H1 (cell line): ENCODE results near the gene PID1. TPM values are rescaled to one million over a fixed set of nuclear protein-coding genes. Genes with fewer than 3 reads are reported as not detected.

Source experiments
- CTCF ChIA-PET: fragments of 300-600 bp; sonication (Branson Sonifier 250); formaldehyde crosslinking; loops from one replicate; lab custom pipeline; 2021; ENCODE audit not compliant: partially characterized antibody; lab: Charles Lee
- POLR2A ChIA-PET: fragments of 300-600 bp; sonication (Branson Sonifier 250); formaldehyde crosslinking; loops from one replicate; lab custom pipeline; 2021; ENCODE audit warnings: inconsistent platforms; ENCODE audit not compliant: partially characterized antibody; lab: Charles Lee
- DNase-seq, 2 experiments: peaks; one replicate each; pipeline versions ENCODE4 v3.0.0 to v3.0.0-alpha.2; 2010 to 2022; ENCODE audit warnings: low spot score in 2 of 2, low read depth in 1 of 2, mixed read lengths in 1 of 2
- FAIRE-seq: peaks from 2 replicates; lab custom pipeline; 2011; peaks lifted over from hg19 to GRCh38; lab: Jason Lieb, UNC
- H2AFZ ChIP-seq: 2 replicates; pipeline ENCODE4 v1.8.1; 2012; ENCODE audit warnings: low read length, inconsistent platforms
- H2AK5ac ChIP-seq: 2 replicates; pipeline ENCODE4 v1.6.1; 2013; ENCODE audit warnings: low read depth, low read length
- H2BK120ac ChIP-seq: replicated peaks from 2 replicates; pipeline ENCODE3; 2013; ENCODE audit warnings: low read depth, low read length, inconsistent platforms
- H2BK12ac ChIP-seq: 2 replicates; pipeline ENCODE4 v1.6.1; 2013; ENCODE audit warnings: low read depth, low read length
- H2BK15ac ChIP-seq: 2 replicates; pipeline ENCODE4 v1.6.1; 2013; ENCODE audit warnings: low read length
- H2BK20ac ChIP-seq: 2 replicates; pipeline ENCODE4 v1.6.1; 2013; ENCODE audit warnings: low read length
- H2BK5ac ChIP-seq: 2 replicates; pipeline ENCODE4 v1.6.1; 2013; ENCODE audit warnings: low read depth, low read length
- H3K14ac ChIP-seq: 2 replicates; pipeline ENCODE4 v1.6.1; 2013; ENCODE audit warnings: inconsistent platforms; ENCODE audit not compliant: insufficient read length
- H3K18ac ChIP-seq: 2 replicates; pipeline ENCODE4 v1.6.1; 2013; ENCODE audit warnings: low read length; ENCODE audit errors: extremely low read depth
- H3K23ac ChIP-seq: 2 replicates; pipeline ENCODE4 v1.6.1; 2013; ENCODE audit warnings: inconsistent platforms; ENCODE audit not compliant: insufficient read length
- H3K23me2 ChIP-seq: 2 replicates; pipeline ENCODE4 v1.6.1; 2013; ENCODE audit warnings: low read depth, low read length
- H3K27ac ChIP-seq: 2 replicates; pipeline ENCODE4 v1.6.1; 2011; ENCODE audit warnings: low read depth, low read length, inconsistent platforms
- H3K27me3 ChIP-seq, 4 experiments: replicated peaks in 1 of 4; 1 replicate in 1 of 4; 2 replicates in 3 of 4; pipeline versions ENCODE4 v1.6.1 to v1.8.1; 2011 to 2013; ENCODE audit warnings: low read length in 3 of 4, mild to moderate bottlenecking in 3 of 4, inconsistent platforms in 2 of 4, mixed read lengths in 2 of 4, moderate library complexity in 1 of 4; ENCODE audit not compliant: control insufficient read depth in 3 of 4, insufficient read depth in 3 of 4; ENCODE audit errors: extremely low read depth in 1 of 4
- H3K36me3 ChIP-seq, 4 experiments: 2 replicates each; pipeline versions ENCODE4 v1.6.1 to v1.8.1; 2011 to 2013; ENCODE audit warnings: mild to moderate bottlenecking in 4 of 4, low read length in 3 of 4, moderate library complexity in 2 of 4, control low read depth in 1 of 4, inconsistent platforms in 1 of 4; ENCODE audit not compliant: insufficient read depth in 4 of 4, control insufficient read depth in 2 of 4
- H3K4ac ChIP-seq: replicated peaks from 2 replicates; pipeline ENCODE3; 2013; ENCODE audit warnings: low read length, low read depth, mixed read lengths, inconsistent platforms; ENCODE audit not compliant: insufficient read length
- H3K4me1 ChIP-seq, 4 experiments: replicated peaks in 1 of 4; 1 replicate in 1 of 4; 2 replicates in 3 of 4; pipeline versions ENCODE4 v1.6.1 to v1.8.1; 2011 to 2013; ENCODE audit warnings: low read length in 3 of 4, inconsistent platforms in 2 of 4, mixed read lengths in 1 of 4; ENCODE audit not compliant: insufficient read depth in 4 of 4, control insufficient read depth in 3 of 4
- H3K4me2 ChIP-seq, 2 experiments: 2 replicates each; pipeline versions ENCODE4 v1.6.1 to v1.8.1; 2011 to 2013; ENCODE audit warnings: low read depth in 2 of 2, low read length in 2 of 2, control low read depth in 1 of 2, inconsistent platforms in 1 of 2, mild to moderate bottlenecking in 1 of 2; ENCODE audit not compliant: insufficient read depth in 1 of 2
- H3K4me3 ChIP-seq, 4 experiments: fragments of 200-600, 300-600 bp in 1 of 4; sonication (generic), shearing (Covaris generic), sonication (Bioruptor Twin) in 1 of 4; 2 replicates each; pipeline versions ENCODE4 v1.5.1 to v1.8.1; 2011 to 2016; ENCODE audit warnings: low read length in 4 of 4, low read depth in 3 of 4, control low read depth in 2 of 4, inconsistent platforms in 2 of 4, mild to moderate bottlenecking in 2 of 4, mixed read lengths in 1 of 4, moderate library complexity in 1 of 4; ENCODE audit not compliant: insufficient read depth in 2 of 4; ENCODE audit errors: extremely low read depth in 1 of 4
- H3K56ac ChIP-seq: replicated peaks from 2 replicates; pipeline ENCODE3; 2013; ENCODE audit warnings: low read depth, mild to moderate bottlenecking, mixed read lengths, low read length, inconsistent platforms; ENCODE audit not compliant: insufficient read length
- H3K79me1 ChIP-seq: 2 replicates; pipeline ENCODE4 v1.6.1; 2013; ENCODE audit warnings: low read depth, low read length, control low read depth
- H3K79me2 ChIP-seq, 2 experiments: 2 replicates each; pipeline versions ENCODE4 v1.6.1 to v1.8.1; 2012 to 2013; ENCODE audit warnings: low read length in 2 of 2, mild to moderate bottlenecking in 2 of 2, inconsistent platforms in 1 of 2; ENCODE audit not compliant: insufficient read depth in 2 of 2, control insufficient read depth in 1 of 2
- H3K9ac ChIP-seq, 4 experiments: replicated peaks in 1 of 4; 1 replicate in 1 of 4; 2 replicates in 3 of 4; pipeline versions ENCODE4 v1.6.1 to v1.8.1; 2011 to 2013; ENCODE audit warnings: low read depth in 3 of 4, low read length in 3 of 4, control low read depth in 2 of 4, mild to moderate bottlenecking in 2 of 4, moderate library complexity in 2 of 4, inconsistent platforms in 1 of 4; ENCODE audit errors: extremely low read depth in 1 of 4
- H3K9me3 ChIP-seq, 2 experiments: 2 replicates each; pipeline versions ENCODE4 v1.6.1 to v1.8.1; 2012 to 2013; ENCODE audit warnings: mild to moderate bottlenecking in 2 of 2, moderate library complexity in 2 of 2, control low read depth in 1 of 2, inconsistent platforms in 1 of 2, low read depth in 1 of 2, low read length in 1 of 2, mixed read lengths in 1 of 2; ENCODE audit not compliant: insufficient read depth in 2 of 2
- H4K20me1 ChIP-seq, 2 experiments: replicated peaks in 1 of 2; 2 replicates each; pipeline versions ENCODE3 to v1.8.1; 2011 to 2013; ENCODE audit warnings: inconsistent platforms in 2 of 2, low read length in 2 of 2, mild to moderate bottlenecking in 1 of 2; ENCODE audit not compliant: insufficient read depth in 2 of 2, control insufficient read depth in 1 of 2
- H4K5ac ChIP-seq: 2 replicates; pipeline ENCODE4 v1.6.1; 2013; ENCODE audit warnings: low read length, low read depth, mixed read lengths, inconsistent platforms; ENCODE audit not compliant: insufficient read length
- H4K8ac ChIP-seq: 2 replicates; pipeline ENCODE4 v1.8.0; 2013; ENCODE audit warnings: mild to moderate bottlenecking, moderate library complexity, low read length, inconsistent platforms; ENCODE audit not compliant: insufficient read depth; ENCODE audit errors: extremely low read depth
- H4K91ac ChIP-seq: replicated peaks from 2 replicates; pipeline ENCODE3; 2013; ENCODE audit warnings: low read length, mixed read lengths, inconsistent platforms; ENCODE audit not compliant: insufficient read length
- FOSL1 ChIP-seq: IDR thresholded peaks from 2 replicates; pipeline ENCODE4 v1.6.1; 2011; ENCODE audit warnings: mild to moderate bottlenecking, low read depth, low read length, moderate library complexity; ENCODE audit not compliant: insufficient read depth
- HDAC2 ChIP-seq, 2 experiments: fragments of 300-600 bp in 1 of 2; sonication (generic) in 1 of 2; IDR thresholded peaks; 2 replicates each; pipeline ENCODE4 v1.6.1; 2011 to 2012; ENCODE audit warnings: low read depth in 2 of 2, low read length in 2 of 2, mild to moderate bottlenecking in 2 of 2, moderate library complexity in 2 of 2, borderline replicate concordance in 1 of 2, inconsistent platforms in 1 of 2
- JUN ChIP-seq: IDR thresholded peaks from 2 replicates; pipeline ENCODE4 v1.6.1; 2011; ENCODE audit warnings: low read depth, mild to moderate bottlenecking, improper control_type of control experiment, low read length
- POLR2AphosphoS5 ChIP-seq: IDR thresholded peaks from 2 replicates; pipeline ENCODE4 v1.6.1; 2011; ENCODE audit warnings: low read depth, low read length
- TAF7 ChIP-seq: optimal IDR thresholded peaks from 2 replicates; pipeline ENCODE3; 2011; ENCODE audit warnings: low read depth, mild to moderate bottlenecking, inconsistent platforms, low read length, moderate library complexity, borderline replicate concordance
- WGBS, 2 experiments: shearing (Covaris generic) in 1 of 2; methylation state at CpG; one replicate each; pipeline versions ENCODE4 v1.1.6 to v1.1.7; 2013 to 2015; ENCODE audit warnings: low lambda C conversion rate in 2 of 2, mixed read lengths in 2 of 2, inconsistent platforms in 1 of 2, low coverage in 1 of 2, missing lambda C conversion rate in 1 of 2; ENCODE audit not compliant: insufficient replicate concordance in 2 of 2, insufficient coverage in 1 of 2, insufficient read length in 1 of 2; ENCODE audit errors: extremely low coverage in 1 of 2, missing lambda C conversion rate in 1 of 2; 5-methylcytosine and 5-hydroxymethylcytosine counted together
- polyA plus RNA-seq, 7 experiments: library from polyadenylated mRNA; depleted of rRNA in 3 of 7; stranded (reverse) in 5 of 7; unstranded in 2 of 7; fragments of >200 nt in 5 of 7; fragments of 200-250 nt in 2 of 7; gene quantifications; 1 replicate in 5 of 7; 2 replicates in 1 of 7; 4 replicates in 1 of 7; pipeline versions ENCODE4 v1.2.1 to v1.2.3, GENCODE V29; 2011 to 2013; ENCODE audit warnings: missing spikeins in 2 of 7, mixed read lengths in 2 of 7
- total RNA-seq: library from RNA; stranded (reverse); fragmentation: NEBNext Ultra II Directional; extraction: Animal tissue kit (Norgen Biotek cat#: 25700); gene quantifications from 2 replicates; pipeline ENCODE4 v1.2.1, GENCODE V29; 2021

The PID1 gene
- total and polyA plus RNA-seq, 2 of the 8 experiments (the other 6 are each of a cell fraction or from before 2014, with no cell fraction given): 1.5 to 3.3 TPM

DNA sequence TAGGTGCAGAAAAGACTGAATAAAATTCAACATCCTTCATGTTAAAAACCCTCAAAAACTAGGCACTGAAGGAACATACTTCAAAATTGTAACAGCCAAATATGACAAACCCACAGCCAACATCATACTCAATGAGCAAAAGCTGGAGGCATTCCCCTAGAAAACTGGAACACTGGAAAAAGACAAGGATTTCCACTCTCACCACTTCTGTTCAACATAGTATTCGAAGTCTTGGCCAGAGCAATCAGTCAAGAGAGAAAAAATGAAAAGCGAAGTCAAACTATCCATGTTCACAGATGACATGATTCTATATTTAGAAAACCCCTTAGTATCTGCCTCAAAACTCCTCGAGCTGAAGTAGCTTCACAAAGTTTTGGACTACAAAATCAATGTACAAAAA is 282.3 kb downstream of the PID1 start:
- Histone ChIP-seq H3K56ac (no peak overlapping the region), H4K20me1 (no peaks in the 10 kb centered on the region), H3K27me3 (no peaks in the 10 kb centered on the region), H3K9me3 (peaks cover 16 to 24% of the 10 kb centered on the region in 2 experiments), H3K14ac (no peak overlapping the region), H3K79me1 (no peaks in the 10 kb centered on the region), H3K4me1 (no peaks in the 10 kb centered on the region), H3K18ac (no peak overlapping the region), H2BK20ac (no peak overlapping the region), H3K4ac (no peak overlapping the region), H3K36me3 (no peaks in the 10 kb centered on the region), H3K27ac (no peak overlapping the region), H3K79me2 (no peaks in the 10 kb centered on the region), H3K23me2 (no peaks in the 10 kb centered on the region), H3K23ac (no peak overlapping the region), H3K4me3 (no peak overlapping the region), H4K5ac (no peak overlapping the region), H2AK5ac (no peak overlapping the region), H2BK5ac (no peak overlapping the region), H2BK12ac (no peak overlapping the region), H4K91ac (no peak overlapping the region), H4K8ac (no peak overlapping the region), H2BK15ac (no peak overlapping the region), H2AFZ (no peak overlapping the region), H3K4me2 (no peak overlapping the region), H3K9ac (no peak overlapping the region), H2BK120ac (no peak overlapping the region)
- ChIA-PET CTCF (no interaction called here), POLR2A (no interaction called here)
- FAIRE-seq (no peak), DNase-seq (no peak)
- 83% methylated on average over 3 of the region's 3 CpGs; no CpG with 5 or more reads in 1 of the 2 experiments for WGBS, 2 experiments
- no peak for TF ChIP-seq JUN
- no peak for TF ChIP-seq POLR2AphosphoS5
- no peak for TF ChIP-seq FOSL1
- no peak for TF ChIP-seq HDAC2 (IDR thresholded peaks at IDR 0.05; ENCODE audit: borderline replicate concordance in 1 of 2, low read depth in 2 of 2, low read length in 2 of 2)
- TF ChIP-seq TAF7: no peak
